Heart left ventricle (tissue), 13 donors: Measurements from ENCODE around the gene ARHGEF17.

Experiments
- POLR2A ChIP-seq, 2 donors: fragments of 450-650 bp; IDR thresholded peaks; one replicate each; pipeline ENCODE4 v1.6.1; 2017; ENCODE audit warnings: antibody characterized with exemption in 2 of 2, mild to moderate bottlenecking in 2 of 2, moderate library complexity in 2 of 2
- TF ChIP-seq, protein P1 (sequence below), 12 donors: fragments of 200-600 bp; sonication (generic) in 4 of 12; IDR thresholded peaks; one replicate each; pipeline versions ENCODE4 v1.5.0 to v1.8.0; 2018 to 2022; ENCODE audit warnings: antibody characterized with exemption in 12 of 12, mild to moderate bottlenecking in 5 of 12
- donor health status: ischemic (EF 13 %, LVEDD 7.1; RV severe dilation, severe dysfunction).
- donor health status: DM: no; HTN: yes; CAD: no.
- donor health status: DM: no; HTN: no; CAD: no.
- donor health status: ischemic (EF 25% LVEDD 6.9; RV normal size, moderate dysfunction).
- donor health status: ischemic (EF 25% LVEDD 5.7; RV mildly dilated, moderate dysfunction).
- donor health status: ischemic (EF 35%, LVEDD 5.7; RV mildly dilated, moderate dysfunction).
- donor health status: nonischemic (EF 11% LVEDD 7.7; RV severe dilation, severe dysfunction).
- donor health status: DM: yes; HTN: yes; CAD: no.
- donor health status: PGD.
- donor health status: ischemic (EF 29% LVEDD 5.4; RV normal size, mild dysfunction).
- donor health status: nonischemic (EF 23%, LVEDD 6.1; RV moderate dilation, normal function).

DNA sequence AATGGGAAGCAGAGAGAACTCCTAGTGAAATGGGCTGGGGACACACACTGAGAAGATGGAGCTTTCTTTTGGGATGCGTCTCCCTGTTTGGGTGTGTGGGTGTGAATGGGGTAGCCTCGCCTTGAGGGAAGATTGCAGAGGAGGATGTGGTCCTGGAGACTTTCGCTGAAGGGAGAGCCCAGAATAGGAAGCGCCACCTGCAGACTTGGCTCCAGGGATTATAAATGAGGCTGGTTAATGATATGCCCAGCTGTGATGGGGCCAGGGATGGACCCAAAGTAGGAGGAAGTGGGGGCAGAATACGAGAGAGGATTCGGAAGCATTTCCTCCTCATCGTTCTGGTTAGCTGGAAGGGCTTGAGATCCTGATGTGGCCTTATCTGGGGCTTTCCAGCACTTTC is 81.8 kb downstream of the ARHGEF17 start:
- TF ChIP-seq, protein P1, sequence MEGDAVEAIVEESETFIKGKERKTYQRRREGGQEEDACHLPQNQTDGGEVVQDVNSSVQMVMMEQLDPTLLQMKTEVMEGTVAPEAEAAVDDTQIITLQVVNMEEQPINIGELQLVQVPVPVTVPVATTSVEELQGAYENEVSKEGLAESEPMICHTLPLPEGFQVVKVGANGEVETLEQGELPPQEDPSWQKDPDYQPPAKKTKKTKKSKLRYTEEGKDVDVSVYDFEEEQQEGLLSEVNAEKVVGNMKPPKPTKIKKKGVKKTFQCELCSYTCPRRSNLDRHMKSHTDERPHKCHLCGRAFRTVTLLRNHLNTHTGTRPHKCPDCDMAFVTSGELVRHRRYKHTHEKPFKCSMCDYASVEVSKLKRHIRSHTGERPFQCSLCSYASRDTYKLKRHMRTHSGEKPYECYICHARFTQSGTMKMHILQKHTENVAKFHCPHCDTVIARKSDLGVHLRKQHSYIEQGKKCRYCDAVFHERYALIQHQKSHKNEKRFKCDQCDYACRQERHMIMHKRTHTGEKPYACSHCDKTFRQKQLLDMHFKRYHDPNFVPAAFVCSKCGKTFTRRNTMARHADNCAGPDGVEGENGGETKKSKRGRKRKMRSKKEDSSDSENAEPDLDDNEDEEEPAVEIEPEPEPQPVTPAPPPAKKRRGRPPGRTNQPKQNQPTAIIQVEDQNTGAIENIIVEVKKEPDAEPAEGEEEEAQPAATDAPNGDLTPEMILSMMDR (IDR thresholded peaks at IDR 0.05) = no peak
- TF ChIP-seq POLR2A (IDR thresholded peaks at IDR 0.05) = no peak
